ENCODE data around the gene RAB37.

Gene RAB37

GRCh38 chr17:74744714-74745547 lies 7.9 kb downstream of the RAB37 start:
- no peak overlapping the region for H3K4me3 ChIP-seq (ENCODE audit: low read depth, low read length)
- peak; percentile 100 for TF ChIP-seq CTCF (IDR thresholded peaks at IDR 0.05; ENCODE audit: low read depth, low read length)
- DNase-seq, result peak; percentile 75

GRCh38 chr17:74745548-74746177 lies 8.6 kb downstream of the RAB37 start:
- Histone ChIP-seq H3K27me3 (no peaks in the 10 kb centered on the region), H3K4me1 (no peaks in the 10 kb centered on the region), H3K36me3 (no peaks in the 10 kb centered on the region), H3K9me3 (no peaks in the 10 kb centered on the region), H3K4me3 (ENCODE audit: low read depth, low read length) (no peak overlapping the region)
- TF ChIP-seq CTCF (IDR thresholded peaks at IDR 0.05; ENCODE audit: low read depth, low read length), result no peak
- no peak for DNase-seq

More at GRCh38 chr17:74744714-74745547, 7.9 kb downstream of the RAB37 start:
- no peaks in the 10 kb centered on the region for H3K27me3 ChIP-seq
- no peaks in the 10 kb centered on the region for H3K9me3 ChIP-seq
- H3K36me3 ChIP-seq, result no peaks in the 10 kb centered on the region
- no peaks in the 10 kb centered on the region for H3K4me1 ChIP-seq

GRCh38 chr17:74746376-74746775 lies 9.3 kb downstream of the RAB37 start:
- H3K4me1 ChIP-seq, result no peaks in the 10 kb centered on the region
- no peak for DNase-seq
- H3K4me3 ChIP-seq (ENCODE audit: low read depth, low read length), result no peak overlapping the region
- H3K36me3 ChIP-seq, result no peaks in the 10 kb centered on the region
- H3K9me3 ChIP-seq, result no peaks in the 10 kb centered on the region
- no peaks in the 10 kb centered on the region for H3K27me3 ChIP-seq
- TF ChIP-seq CTCF (IDR thresholded peaks at IDR 0.05; ENCODE audit: low read depth, low read length), result no peak

GRCh38 chr17:74746922-74747321 lies 9.9 kb downstream of the RAB37 start:
- no peaks in the 10 kb centered on the region for H3K36me3 ChIP-seq
- H3K4me3 ChIP-seq (ENCODE audit: low read depth, low read length), result no peak overlapping the region
- H3K9me3 ChIP-seq, result no peaks in the 10 kb centered on the region
- TF ChIP-seq CTCF (IDR thresholded peaks at IDR 0.05; ENCODE audit: low read depth, low read length), result no peak
- no peak for DNase-seq
- no peaks in the 10 kb centered on the region for H3K27me3 ChIP-seq
- H3K4me1 ChIP-seq, result no peaks in the 10 kb centered on the region

GRCh38 chr17:74748279-74748528 lies 11.1 kb downstream of the RAB37 start:
- Histone ChIP-seq H3K4me3 (ENCODE audit: low read depth, low read length) (peak overlapping the region; percentile 87), H3K36me3 (no peaks in the 10 kb centered on the region), H3K4me1 (no peaks in the 10 kb centered on the region), H3K9me3 (no peaks in the 10 kb centered on the region), H3K27me3 (no peaks in the 10 kb centered on the region)
- DNase-seq, result no peak
- no peak for TF ChIP-seq CTCF (IDR thresholded peaks at IDR 0.05; ENCODE audit: low read depth, low read length)

Data from BE2C (cell line).